Loucy (cell line): ENCODE data around the gene SPCS1.

Experiments
- EZH2phosphoT487 ChIP-seq: fragments of 200-600 bp; IDR thresholded peaks from 2 replicates; pipeline ENCODE4 v1.6.1; 2018; ENCODE audit warnings: antibody characterized with exemption, mild to moderate bottlenecking, moderate library complexity, borderline replicate concordance
- TF ChIP-seq, protein P1 (sequence below): fragments of 200-600 bp; sonication (generic); conservative IDR thresholded peaks from 2 replicates; pipeline ENCODE4 v1.5.1; 2014; ENCODE audit warnings: mild to moderate bottlenecking, antibody characterized with exemption, low read length

DNA sequence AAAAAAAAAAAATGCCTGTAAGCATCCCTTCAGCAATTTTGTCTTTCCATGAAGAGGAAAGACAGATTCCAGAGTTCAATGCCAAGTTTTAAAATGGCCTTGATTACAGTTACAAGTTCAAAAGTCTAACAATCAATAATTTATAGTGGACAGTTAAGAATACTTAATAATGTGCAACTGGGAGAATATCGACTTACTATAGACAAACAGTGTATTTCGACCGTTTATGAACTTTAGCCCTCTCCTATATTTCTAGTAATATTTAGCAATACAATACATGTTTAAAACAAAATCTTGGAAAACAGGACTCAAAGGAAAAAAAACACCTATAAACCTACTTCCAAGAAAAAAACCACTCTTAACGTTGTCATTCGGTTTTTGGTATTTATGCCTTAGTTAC, 21.7 kb upstream of the SPCS1 start:
- TF ChIP-seq, protein P1, sequence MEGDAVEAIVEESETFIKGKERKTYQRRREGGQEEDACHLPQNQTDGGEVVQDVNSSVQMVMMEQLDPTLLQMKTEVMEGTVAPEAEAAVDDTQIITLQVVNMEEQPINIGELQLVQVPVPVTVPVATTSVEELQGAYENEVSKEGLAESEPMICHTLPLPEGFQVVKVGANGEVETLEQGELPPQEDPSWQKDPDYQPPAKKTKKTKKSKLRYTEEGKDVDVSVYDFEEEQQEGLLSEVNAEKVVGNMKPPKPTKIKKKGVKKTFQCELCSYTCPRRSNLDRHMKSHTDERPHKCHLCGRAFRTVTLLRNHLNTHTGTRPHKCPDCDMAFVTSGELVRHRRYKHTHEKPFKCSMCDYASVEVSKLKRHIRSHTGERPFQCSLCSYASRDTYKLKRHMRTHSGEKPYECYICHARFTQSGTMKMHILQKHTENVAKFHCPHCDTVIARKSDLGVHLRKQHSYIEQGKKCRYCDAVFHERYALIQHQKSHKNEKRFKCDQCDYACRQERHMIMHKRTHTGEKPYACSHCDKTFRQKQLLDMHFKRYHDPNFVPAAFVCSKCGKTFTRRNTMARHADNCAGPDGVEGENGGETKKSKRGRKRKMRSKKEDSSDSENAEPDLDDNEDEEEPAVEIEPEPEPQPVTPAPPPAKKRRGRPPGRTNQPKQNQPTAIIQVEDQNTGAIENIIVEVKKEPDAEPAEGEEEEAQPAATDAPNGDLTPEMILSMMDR, result no peak
- no peak for TF ChIP-seq EZH2phosphoT487
